Epidermal melanocyte (primary cell): Measurements from ENCODE around the gene RASAL2.

Source experiments
- DNase-seq: peaks from one replicate; pipeline ENCODE4 v3.0.0; 2011; ENCODE audit warnings: low spot score; ENCODE audit not compliant: insufficient read length

The RASAL2 gene

GRCh38 chr1:178434899-178435435, 341.1 kb downstream of the RASAL2 start:
- no peak for DNase-seq

- no peak for DNase-seq
Observed at GRCh38 chr1:178436899-178437298, 343.0 kb downstream of the RASAL2 start.

- no peak for DNase-seq
Observed at GRCh38 chr1:178438432-178438831, 344.5 kb downstream of the RASAL2 start.

- no peak for DNase-seq
Observed at GRCh38 chr1:178442925-178443324, 349.0 kb downstream of the RASAL2 start.

- no peak for DNase-seq
Observed at GRCh38 chr1:178450871-178451270, 357.0 kb downstream of the RASAL2 start.

GRCh38 chr1:178451529-178451928, 357.6 kb downstream of the RASAL2 start:
- no peak for DNase-seq

GRCh38 chr1:178452013-178452412, 358.1 kb downstream of the RASAL2 start:
- no peak for DNase-seq

- DNase-seq: no peak
Observed at GRCh38 chr1:178456472-178456871, 362.6 kb downstream of the RASAL2 start.

GRCh38 chr1:178457651-178458050, 363.7 kb downstream of the RASAL2 start:
- DNase-seq: no peak

- no peak for DNase-seq
Observed at GRCh38 chr1:178458203-178458602, 364.3 kb downstream of the RASAL2 start.

- DNase-seq: no peak
Observed at GRCh38 chr1:178461104-178461503, 367.2 kb downstream of the RASAL2 start.

GRCh38 chr1:178461701-178462100, 367.8 kb downstream of the RASAL2 start:
- no peak for DNase-seq

- no peak for DNase-seq
Observed at GRCh38 chr1:178464141-178464540, 370.2 kb downstream of the RASAL2 start.

- no peak for DNase-seq
Observed at GRCh38 chr1:178464566-178464965, 370.7 kb downstream of the RASAL2 start.

GRCh38 chr1:178465011-178465410, 371.1 kb downstream of the RASAL2 start:
- no peak for DNase-seq

GRCh38 chr1:178467837-178468236, 373.9 kb downstream of the RASAL2 start:
- no peak for DNase-seq

GRCh38 chr1:178470411-178470960, 376.6 kb downstream of the RASAL2 start:
- no peak for DNase-seq

- DNase-seq: no peak
Observed at GRCh38 chr1:178472531-178472930, 378.6 kb downstream of the RASAL2 start.

GRCh38 chr1:178477373-178477772, 383.5 kb downstream of the RASAL2 start:
- DNase-seq: no peak

- DNase-seq: no peak
Observed at GRCh38 chr1:178477841-178478240, 383.9 kb downstream of the RASAL2 start.

- no peak for DNase-seq
Observed at GRCh38 chr1:178483251-178483957, 389.5 kb downstream of the RASAL2 start.

- no peak for DNase-seq
Observed at GRCh38 chr1:178484698-178485225, 390.9 kb downstream of the RASAL2 start.

GRCh38 chr1:178485541-178485981, 391.7 kb downstream of the RASAL2 start:
- DNase-seq: no peak
